ENCODE measurements around the gene FERMT2. TPM values are rescaled to one million over a fixed set of nuclear protein-coding genes. Genes with fewer than 3 reads are reported as not detected.
A peak's percentile ranks its signal among the peaks of the same experiment; 100 is the strongest.

FERMT2 gene
- total RNA-seq, 4 donors from 2014 or later, result 98.2 to 201 (median 180) TPM

DNA sequence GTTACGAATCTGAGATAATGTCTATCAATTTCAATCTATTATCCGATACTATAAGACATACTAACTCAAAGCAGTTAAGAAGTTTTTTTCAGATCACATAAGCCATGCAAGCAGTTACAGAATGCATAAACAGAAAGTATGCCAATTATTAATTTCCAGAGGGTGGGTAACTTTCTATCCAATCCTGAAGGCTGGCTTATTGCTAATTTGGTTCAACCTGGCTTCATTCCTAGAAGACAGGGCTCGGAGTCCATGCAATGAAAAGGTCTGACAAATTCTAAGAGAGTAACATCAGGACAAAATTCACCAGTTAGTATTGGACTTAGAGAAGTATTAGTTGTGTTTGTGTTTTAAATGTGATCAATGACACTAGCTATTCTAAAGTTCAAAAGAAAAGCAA, 15.0 kb downstream of the FERMT2 start:
- Histone ChIP-seq H3K36me3 (no peaks in the 10 kb centered on the region), H3K27ac (peak overlapping the region in 1 of 2 donors; percentile 26), H3K9me3 (no peaks in the 10 kb centered on the region), H3K4me3 (no peak overlapping the region), H3K27me3 (no peaks in the 10 kb centered on the region), H3K4me1 (peaks cover 0 to 13% of the 10 kb centered on the region in 2 donors)
- no peak for TF ChIP-seq POLR2A (IDR thresholded peaks at IDR 0.05)
- TF ChIP-seq, protein P1, sequence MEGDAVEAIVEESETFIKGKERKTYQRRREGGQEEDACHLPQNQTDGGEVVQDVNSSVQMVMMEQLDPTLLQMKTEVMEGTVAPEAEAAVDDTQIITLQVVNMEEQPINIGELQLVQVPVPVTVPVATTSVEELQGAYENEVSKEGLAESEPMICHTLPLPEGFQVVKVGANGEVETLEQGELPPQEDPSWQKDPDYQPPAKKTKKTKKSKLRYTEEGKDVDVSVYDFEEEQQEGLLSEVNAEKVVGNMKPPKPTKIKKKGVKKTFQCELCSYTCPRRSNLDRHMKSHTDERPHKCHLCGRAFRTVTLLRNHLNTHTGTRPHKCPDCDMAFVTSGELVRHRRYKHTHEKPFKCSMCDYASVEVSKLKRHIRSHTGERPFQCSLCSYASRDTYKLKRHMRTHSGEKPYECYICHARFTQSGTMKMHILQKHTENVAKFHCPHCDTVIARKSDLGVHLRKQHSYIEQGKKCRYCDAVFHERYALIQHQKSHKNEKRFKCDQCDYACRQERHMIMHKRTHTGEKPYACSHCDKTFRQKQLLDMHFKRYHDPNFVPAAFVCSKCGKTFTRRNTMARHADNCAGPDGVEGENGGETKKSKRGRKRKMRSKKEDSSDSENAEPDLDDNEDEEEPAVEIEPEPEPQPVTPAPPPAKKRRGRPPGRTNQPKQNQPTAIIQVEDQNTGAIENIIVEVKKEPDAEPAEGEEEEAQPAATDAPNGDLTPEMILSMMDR (IDR thresholded peaks at IDR 0.05), result no peak
- DNase-seq, result no peak
- intact Hi-C loops (cut with DNase I; ENCODE audit: low total_unique reads), result no loop called here

DNA sequence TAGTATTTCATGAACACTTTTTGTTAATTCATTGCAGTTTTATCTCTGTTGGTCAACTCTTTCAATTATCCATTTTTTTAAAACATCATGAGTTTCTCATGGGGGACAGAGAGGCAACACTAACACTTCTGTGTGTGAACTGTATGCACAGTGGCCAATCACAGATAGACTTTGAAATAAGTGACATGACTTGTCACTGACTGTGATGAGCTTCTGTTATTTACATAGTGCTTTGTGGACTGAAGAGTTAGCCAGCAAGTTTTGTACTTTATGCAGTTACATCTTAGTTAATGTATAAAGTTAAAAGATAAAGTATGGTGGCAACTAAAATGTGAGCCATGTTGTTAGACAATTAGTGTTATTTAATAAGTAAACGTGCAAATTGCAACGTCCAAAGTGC, 16.1 kb downstream of the FERMT2 start:
- peaks cover 0 to 13% of the 10 kb centered on the region in 2 donors for H3K4me1 ChIP-seq
- no peak overlapping the region for H3K4me3 ChIP-seq
- DNase-seq, result no peak
- intact Hi-C loops (cut with DNase I; ENCODE audit: low total_unique reads), result no loop called here
- no peaks in the 10 kb centered on the region for H3K36me3 ChIP-seq
- no peak for TF ChIP-seq POLR2A (IDR thresholded peaks at IDR 0.05)
- H3K9me3 ChIP-seq, result no peaks in the 10 kb centered on the region
- no peak overlapping the region for H3K27ac ChIP-seq
- H3K27me3 ChIP-seq, result no peaks in the 10 kb centered on the region

DNA sequence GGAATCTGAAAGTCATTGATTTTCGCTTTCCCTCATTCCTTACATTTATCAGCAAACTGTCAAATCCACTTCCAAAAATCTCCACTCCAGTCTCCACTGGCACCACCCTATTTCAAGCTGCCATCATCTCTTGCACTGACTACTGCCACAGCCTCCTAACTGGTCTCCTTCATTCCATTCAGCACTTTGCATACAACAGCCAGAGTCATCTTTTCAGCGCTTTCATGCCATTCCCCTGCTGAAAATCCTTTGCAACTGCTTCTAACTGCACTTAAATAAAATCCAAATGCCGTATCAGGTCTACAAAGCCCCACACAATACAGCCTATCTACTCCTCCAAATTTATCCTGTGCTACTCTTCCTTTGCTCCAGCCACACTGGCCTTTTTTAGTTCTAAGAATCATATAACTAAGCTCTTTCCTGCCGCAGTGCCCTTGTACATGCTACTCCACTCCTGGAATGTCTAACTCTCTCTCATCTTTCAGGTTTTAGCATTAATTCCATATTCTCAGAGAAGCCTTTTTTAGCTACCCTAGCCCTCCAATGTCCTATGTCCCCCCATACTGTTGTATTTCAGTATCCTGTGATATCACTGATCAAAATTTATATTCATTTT, 21.6 kb downstream of the FERMT2 start:
- TF ChIP-seq, protein P1 (IDR thresholded peaks at IDR 0.05), result no peak
- TF ChIP-seq POLR2A (IDR thresholded peaks at IDR 0.05), result no peak
- Histone ChIP-seq H3K4me1 (peaks cover 6 to 12% of the 10 kb centered on the region in 2 donors), H3K27ac (no peak overlapping the region), H3K9me3 (no peaks in the 10 kb centered on the region), H3K4me3 (no peak overlapping the region), H3K36me3 (no peaks in the 10 kb centered on the region), H3K27me3 (no peaks in the 10 kb centered on the region)
- no peak for DNase-seq
- intact Hi-C loops (cut with DNase I; ENCODE audit: low total_unique reads), result no loop called here

DNA sequence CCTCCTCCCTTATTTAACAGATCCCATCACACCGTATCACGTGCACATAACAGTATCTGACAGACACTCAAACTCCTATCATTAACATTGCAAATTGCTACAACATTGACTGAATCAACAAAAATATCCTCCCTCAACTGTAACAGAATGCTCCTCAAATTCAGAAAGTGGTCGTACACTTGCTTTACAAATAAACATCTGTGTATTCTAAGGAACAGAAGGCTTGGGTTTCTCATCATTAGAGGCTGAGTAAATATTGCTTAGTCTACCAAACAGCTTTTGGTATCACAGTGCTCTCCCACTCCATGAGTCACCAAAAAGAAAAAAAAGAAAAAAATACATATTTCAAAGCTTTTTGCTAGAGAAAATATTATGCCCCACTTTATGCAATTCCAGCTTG, 23.9 kb downstream of the FERMT2 start:
- H3K4me1 ChIP-seq, result peaks cover 6 to 12% of the 10 kb centered on the region in 2 donors
- no peaks in the 10 kb centered on the region for H3K27me3 ChIP-seq
- H3K9me3 ChIP-seq, result no peaks in the 10 kb centered on the region
- no peak for TF ChIP-seq POLR2A (IDR thresholded peaks at IDR 0.05)
- TF ChIP-seq, protein P1 (IDR thresholded peaks at IDR 0.05), result no peak
- H3K36me3 ChIP-seq, result no peaks in the 10 kb centered on the region
- H3K27ac ChIP-seq, result peak overlapping the region; percentile 15 to 63
- intact Hi-C loops (cut with DNase I; ENCODE audit: low total_unique reads), result no loop called here
- no peak overlapping the region for H3K4me3 ChIP-seq
- no peak for DNase-seq

DNA sequence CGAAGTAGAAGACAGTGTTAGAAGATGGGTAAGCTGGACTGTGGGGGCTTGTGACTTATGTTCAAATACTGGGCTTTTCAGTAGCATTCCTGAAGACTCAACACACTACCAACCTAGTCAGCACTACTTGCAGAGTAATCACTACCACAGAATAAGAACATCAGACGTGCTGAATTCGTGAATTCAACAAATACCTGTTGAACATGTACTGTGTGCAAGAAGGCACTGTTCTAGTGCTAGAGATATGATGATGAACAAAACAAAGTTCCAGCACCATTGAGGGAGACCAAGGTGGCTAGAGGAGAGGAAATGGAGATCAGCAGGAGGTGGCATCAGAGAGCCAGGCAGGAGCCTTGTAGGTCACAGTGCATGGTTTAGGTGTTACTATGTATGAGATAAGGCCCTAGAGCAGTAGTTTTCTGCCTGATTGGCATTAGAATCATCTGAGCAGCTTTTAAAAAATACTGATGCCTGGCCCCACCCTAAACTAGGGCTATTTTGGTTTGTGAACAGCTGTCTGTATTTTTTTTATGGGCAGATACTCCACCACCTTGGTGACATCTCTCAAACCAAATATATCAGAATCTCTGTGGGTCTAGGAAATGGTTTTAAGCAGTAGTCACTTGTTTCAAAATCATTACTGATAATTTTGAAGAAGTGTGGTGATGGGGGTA, 26.8 kb downstream of the FERMT2 start:
- peaks cover 20 to 21% of the 10 kb centered on the region in 2 donors for H3K4me1 ChIP-seq
- intact Hi-C loops (cut with DNase I; ENCODE audit: low total_unique reads), result no loop called here
- TF ChIP-seq, protein P1 (IDR thresholded peaks at IDR 0.05), result no peak
- TF ChIP-seq POLR2A (IDR thresholded peaks at IDR 0.05), result no peak

More for the DNA sequence above, 26.8 kb downstream of the FERMT2 start:
- Histone ChIP-seq H3K27me3 (no peaks in the 10 kb centered on the region), H3K27ac (peak overlapping the region in 1 of 2 donors; percentile 29), H3K9me3 (no peaks in the 10 kb centered on the region), H3K36me3 (no peaks in the 10 kb centered on the region), H3K4me3 (no peak overlapping the region)
- no peak for DNase-seq

Data from uterus (tissue), 4 donors.